ENCODE results near the gene TSPAN16. TPM values are rescaled to one million over a fixed set of nuclear protein-coding genes. Genes with fewer than 3 reads are reported as not detected.

Gene TSPAN16
- total and polyA plus RNA-seq, 2 of the 13 experiments (the other 11 are each of a cell fraction or from before 2014, with no cell fraction given): not detected

DNA sequence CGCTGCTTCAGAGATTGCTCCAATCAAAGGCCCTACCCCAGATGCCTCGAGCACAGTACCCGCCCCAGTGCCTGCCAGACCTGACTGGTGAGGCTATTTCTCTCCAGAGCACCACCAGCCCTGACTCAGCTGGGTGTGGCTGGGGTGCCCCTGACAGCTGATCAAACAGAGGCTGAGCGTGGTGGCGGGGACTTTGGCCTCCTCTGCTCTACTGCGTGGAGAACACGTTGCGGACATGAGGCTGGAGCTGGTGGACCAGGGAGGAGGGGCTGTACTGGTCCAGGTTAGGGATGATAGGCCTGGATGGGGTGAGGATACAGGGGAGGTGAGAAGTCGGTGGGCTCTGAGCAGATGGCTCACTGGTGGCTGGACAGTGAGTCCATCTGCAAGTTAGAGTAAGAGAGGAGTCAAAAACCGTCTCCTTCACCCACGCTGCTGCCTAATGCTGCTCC lies 30.1 kb upstream of the TSPAN16 start (continued):
- TF ChIP-seq JUNB (CRISPR knock-in tag; IDR thresholded peaks at IDR 0.05; ENCODE audit: borderline replicate concordance) (peak; percentile 87), SAP130 (CRISPR knock-in tag; IDR thresholded peaks at IDR 0.05; ENCODE audit: low read depth) (peak; percentile 100), ZNF589 (CRISPR knock-in tag; conservative IDR thresholded peaks at IDR 0.05) (peak; percentile 94), NR2C2 (CRISPR knock-in tag; IDR thresholded peaks at IDR 0.05; ENCODE audit: borderline replicate concordance) (peak; percentile 81), PCBP2 (optimal IDR thresholded peaks at IDR 0.05; ENCODE audit: low read depth, low read length, poor library complexity, severe bottlenecking) (no peak), ZNF660 (CRISPR knock-in tag; IDR thresholded peaks at IDR 0.05; ENCODE audit: borderline replicate concordance, low read depth) (0 out of 2 replicates have a peak, but pooled peaks have one; percentile 46), EHMT2 (IDR thresholded peaks at IDR 0.05; ENCODE audit: borderline replicate concordance, low read depth, low read length) (no peak), MXI1 (IDR thresholded peaks at IDR 0.05; ENCODE audit: borderline replicate concordance, low read depth, low read length) (peak; percentile 95; the same call in 2 of the 3 replicates), EED (CRISPR knock-in tag; IDR thresholded peaks at IDR 0.05) (peak; percentile 73; the same call in 1 of the 2 replicates), CAMTA2 (CRISPR knock-in tag; IDR thresholded peaks at IDR 0.05; ENCODE audit: borderline replicate concordance) (peak; percentile 76; the same call in 1 of the 2 replicates), DR1 (CRISPR knock-in tag; IDR thresholded peaks at IDR 0.05) (0 out of 2 replicates have a peak, but pooled peaks have one; percentile 32), ZNF567 (CRISPR knock-in tag; IDR thresholded peaks at IDR 0.05; ENCODE audit: borderline replicate concordance) (no peak; the same call in 1 of the 2 replicates), ZNF724P (CRISPR knock-in tag; IDR thresholded peaks at IDR 0.05; ENCODE audit: borderline replicate concordance) (peak; percentile 97), ZNF607 (CRISPR knock-in tag; IDR thresholded peaks at IDR 0.05; ENCODE audit: borderline replicate concordance) (peak; percentile 99), ZNF3 (CRISPR knock-in tag; IDR thresholded peaks at IDR 0.05) (no peak)
- TF ChIP-seq, protein P1, sequence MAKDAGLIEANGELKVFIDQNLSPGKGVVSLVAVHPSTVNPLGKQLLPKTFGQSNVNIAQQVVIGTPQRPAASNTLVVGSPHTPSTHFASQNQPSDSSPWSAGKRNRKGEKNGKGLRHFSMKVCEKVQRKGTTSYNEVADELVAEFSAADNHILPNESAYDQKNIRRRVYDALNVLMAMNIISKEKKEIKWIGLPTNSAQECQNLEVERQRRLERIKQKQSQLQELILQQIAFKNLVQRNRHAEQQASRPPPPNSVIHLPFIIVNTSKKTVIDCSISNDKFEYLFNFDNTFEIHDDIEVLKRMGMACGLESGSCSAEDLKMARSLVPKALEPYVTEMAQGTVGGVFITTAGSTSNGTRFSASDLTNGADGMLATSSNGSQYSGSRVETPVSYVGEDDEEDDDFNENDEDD (CRISPR knock-in tag; IDR thresholded peaks at IDR 0.05; ENCODE audit: borderline replicate concordance): peak; percentile 95
- TF ChIP-seq, protein P2, sequence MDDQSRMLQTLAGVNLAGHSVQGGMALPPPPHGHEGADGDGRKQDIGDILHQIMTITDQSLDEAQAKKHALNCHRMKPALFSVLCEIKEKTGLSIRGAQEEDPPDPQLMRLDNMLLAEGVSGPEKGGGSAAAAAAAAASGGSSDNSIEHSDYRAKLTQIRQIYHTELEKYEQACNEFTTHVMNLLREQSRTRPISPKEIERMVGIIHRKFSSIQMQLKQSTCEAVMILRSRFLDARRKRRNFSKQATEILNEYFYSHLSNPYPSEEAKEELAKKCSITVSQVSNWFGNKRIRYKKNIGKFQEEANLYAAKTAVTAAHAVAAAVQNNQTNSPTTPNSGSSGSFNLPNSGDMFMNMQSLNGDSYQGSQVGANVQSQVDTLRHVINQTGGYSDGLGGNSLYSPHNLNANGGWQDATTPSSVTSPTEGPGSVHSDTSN (CRISPR knock-in tag; IDR thresholded peaks at IDR 0.05; ENCODE audit: borderline replicate concordance): no peak
- TF ChIP-seq, protein P3, sequence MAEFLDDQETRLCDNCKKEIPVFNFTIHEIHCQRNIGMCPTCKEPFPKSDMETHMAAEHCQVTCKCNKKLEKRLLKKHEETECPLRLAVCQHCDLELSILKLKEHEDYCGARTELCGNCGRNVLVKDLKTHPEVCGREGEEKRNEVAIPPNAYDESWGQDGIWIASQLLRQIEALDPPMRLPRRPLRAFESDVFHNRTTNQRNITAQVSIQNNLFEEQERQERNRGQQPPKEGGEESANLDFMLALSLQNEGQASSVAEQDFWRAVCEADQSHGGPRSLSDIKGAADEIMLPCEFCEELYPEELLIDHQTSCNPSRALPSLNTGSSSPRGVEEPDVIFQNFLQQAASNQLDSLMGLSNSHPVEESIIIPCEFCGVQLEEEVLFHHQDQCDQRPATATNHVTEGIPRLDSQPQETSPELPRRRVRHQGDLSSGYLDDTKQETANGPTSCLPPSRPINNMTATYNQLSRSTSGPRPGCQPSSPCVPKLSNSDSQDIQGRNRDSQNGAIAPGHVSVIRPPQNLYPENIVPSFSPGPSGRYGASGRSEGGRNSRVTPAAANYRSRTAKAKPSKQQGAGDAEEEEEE (CRISPR knock-in tag; IDR thresholded peaks at IDR 0.05; ENCODE audit: borderline replicate concordance): peak; percentile 72; the same call in 1 of the 2 replicates
- TF ChIP-seq, protein P4, sequence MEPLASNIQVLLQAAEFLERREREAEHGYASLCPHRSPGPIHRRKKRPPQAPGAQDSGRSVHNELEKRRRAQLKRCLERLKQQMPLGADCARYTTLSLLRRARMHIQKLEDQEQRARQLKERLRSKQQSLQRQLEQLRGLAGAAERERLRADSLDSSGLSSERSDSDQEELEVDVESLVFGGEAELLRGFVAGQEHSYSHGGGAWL (CRISPR knock-in tag; IDR thresholded peaks at IDR 0.05): peak; percentile 93
- TF ChIP-seq, protein P5, sequence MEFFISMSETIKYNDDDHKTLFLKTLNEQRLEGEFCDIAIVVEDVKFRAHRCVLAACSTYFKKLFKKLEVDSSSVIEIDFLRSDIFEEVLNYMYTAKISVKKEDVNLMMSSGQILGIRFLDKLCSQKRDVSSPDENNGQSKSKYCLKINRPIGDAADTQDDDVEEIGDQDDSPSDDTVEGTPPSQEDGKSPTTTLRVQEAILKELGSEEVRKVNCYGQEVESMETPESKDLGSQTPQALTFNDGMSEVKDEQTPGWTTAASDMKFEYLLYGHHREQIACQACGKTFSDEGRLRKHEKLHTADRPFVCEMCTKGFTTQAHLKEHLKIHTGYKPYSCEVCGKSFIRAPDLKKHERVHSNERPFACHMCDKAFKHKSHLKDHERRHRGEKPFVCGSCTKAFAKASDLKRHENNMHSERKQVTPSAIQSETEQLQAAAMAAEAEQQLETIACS (CRISPR knock-in tag; IDR thresholded peaks at IDR 0.05): 0 out of 2 replicates have a peak, but pooled peaks have one; percentile 41
- TF ChIP-seq, protein P6, sequence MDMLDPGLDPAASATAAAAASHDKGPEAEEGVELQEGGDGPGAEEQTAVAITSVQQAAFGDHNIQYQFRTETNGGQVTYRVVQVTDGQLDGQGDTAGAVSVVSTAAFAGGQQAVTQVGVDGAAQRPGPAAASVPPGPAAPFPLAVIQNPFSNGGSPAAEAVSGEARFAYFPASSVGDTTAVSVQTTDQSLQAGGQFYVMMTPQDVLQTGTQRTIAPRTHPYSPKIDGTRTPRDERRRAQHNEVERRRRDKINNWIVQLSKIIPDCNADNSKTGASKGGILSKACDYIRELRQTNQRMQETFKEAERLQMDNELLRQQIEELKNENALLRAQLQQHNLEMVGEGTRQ (IDR thresholded peaks at IDR 0.05; ENCODE audit: low read depth, low read length): no peak
- TF ChIP-seq, protein P6 (CRISPR knock-in tag; IDR thresholded peaks at IDR 0.05; ENCODE audit: borderline replicate concordance): no peak
